ENCODE measurements around the gene COQ8B. TPM values are rescaled to one million over a fixed set of nuclear protein-coding genes. Genes with fewer than 3 reads are reported as not detected.

The COQ8B gene
- total RNA-seq, 1 experiment from 2014 or later = 57.7 TPM

DNA sequence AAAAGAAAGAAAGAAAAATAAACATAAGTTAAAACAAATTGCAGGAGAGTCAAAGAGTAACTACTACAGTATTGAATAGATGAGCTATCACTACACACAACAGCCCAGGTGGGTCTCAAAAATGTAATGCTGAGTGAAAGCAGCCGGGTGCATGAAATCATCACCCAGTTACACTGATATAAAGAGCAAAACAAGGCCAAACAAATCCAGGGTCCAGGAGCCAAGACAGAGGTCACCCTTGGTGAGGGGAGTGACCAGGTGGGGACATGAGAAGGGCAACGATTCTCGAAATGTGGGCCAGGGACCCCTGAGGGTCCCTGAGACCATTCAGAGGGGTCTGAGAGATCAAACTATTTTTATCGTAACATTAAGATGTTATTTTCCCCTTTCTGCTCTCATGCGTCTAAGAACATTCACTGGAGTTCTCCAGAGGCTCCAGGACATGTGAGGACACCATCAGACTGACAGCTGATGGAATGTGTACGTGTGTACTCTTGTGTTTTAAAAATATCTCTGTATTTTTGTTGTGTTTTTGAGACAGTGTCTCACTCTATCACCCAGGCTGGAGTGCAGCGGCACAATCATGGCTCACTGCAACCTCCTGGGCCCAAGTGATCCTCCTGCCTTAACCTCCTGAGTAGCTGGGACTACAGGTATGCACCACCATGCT lies 10.6 kb downstream of the COQ8B start:
- no peaks in the 10 kb centered on the region for H3K79me2 ChIP-seq (ENCODE audit: low read depth)
- no peaks in the 10 kb centered on the region for H4K20me1 ChIP-seq (ENCODE audit: insufficient read depth)
- no peak overlapping the region for H3K4me3 ChIP-seq
- intact Hi-C loops (cut with micrococcal nuclease; ENCODE audit: unreplicated experiment) = no loop called here
- no peaks in the 10 kb centered on the region for H3K9me3 ChIP-seq (ENCODE audit: insufficient read depth, low read depth)
- TF ChIP-seq EZH2 (IDR thresholded peaks at IDR 0.05; ENCODE audit: low read depth) = no peak
- TF ChIP-seq, protein P1, sequence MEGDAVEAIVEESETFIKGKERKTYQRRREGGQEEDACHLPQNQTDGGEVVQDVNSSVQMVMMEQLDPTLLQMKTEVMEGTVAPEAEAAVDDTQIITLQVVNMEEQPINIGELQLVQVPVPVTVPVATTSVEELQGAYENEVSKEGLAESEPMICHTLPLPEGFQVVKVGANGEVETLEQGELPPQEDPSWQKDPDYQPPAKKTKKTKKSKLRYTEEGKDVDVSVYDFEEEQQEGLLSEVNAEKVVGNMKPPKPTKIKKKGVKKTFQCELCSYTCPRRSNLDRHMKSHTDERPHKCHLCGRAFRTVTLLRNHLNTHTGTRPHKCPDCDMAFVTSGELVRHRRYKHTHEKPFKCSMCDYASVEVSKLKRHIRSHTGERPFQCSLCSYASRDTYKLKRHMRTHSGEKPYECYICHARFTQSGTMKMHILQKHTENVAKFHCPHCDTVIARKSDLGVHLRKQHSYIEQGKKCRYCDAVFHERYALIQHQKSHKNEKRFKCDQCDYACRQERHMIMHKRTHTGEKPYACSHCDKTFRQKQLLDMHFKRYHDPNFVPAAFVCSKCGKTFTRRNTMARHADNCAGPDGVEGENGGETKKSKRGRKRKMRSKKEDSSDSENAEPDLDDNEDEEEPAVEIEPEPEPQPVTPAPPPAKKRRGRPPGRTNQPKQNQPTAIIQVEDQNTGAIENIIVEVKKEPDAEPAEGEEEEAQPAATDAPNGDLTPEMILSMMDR (conservative IDR thresholded peaks at IDR 0.05) = no peak
- CTCF ChIA-PET = no interaction called here
- H3K9me2 ChIP-seq (ENCODE audit: insufficient read depth) = no peaks in the 10 kb centered on the region
- H3K27ac ChIP-seq = no peak overlapping the region
- H3K4me2 ChIP-seq = no peak overlapping the region
- POLR2A ChIA-PET (ENCODE audit: unreplicated experiment) = interaction anchor here (0.7 kb wide), 1 partner anchor 463 kb away, joined by 5 read pairs; no protein-coding TSS in a partner anchor
- DNase-seq = no peak
- H3K36me3 ChIP-seq (ENCODE audit: low read depth) = 0 out of 2 replicates have a peak, but pooled peaks cover 5% of the 10 kb centered on the region
- BruUV-seq (replicated peaks) = no TSS peak
- no peaks in the 10 kb centered on the region for H3K4me1 ChIP-seq (replicated peaks; ENCODE audit: insufficient read depth)
- H3F3A ChIP-seq (ENCODE audit: insufficient read depth, low read depth) = no peaks in the 10 kb centered on the region
- no peak overlapping the region for H2AFZ ChIP-seq
- H3K27me3 ChIP-seq (ENCODE audit: insufficient read depth, low read depth) = no peaks in the 10 kb centered on the region

DNA sequence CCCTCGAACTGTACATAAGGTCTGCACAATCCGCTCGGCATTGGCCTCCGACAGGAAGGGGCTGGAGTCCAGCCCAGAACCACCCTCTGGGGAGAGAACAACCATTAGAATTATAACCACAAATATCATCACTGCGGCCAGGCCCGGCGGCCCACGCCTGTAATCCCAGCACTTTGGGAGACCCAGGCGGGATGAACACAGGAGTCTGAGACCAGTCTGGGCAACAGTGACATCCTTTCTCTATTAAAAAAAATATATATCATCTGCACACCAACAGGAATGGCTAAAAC lies 11.4 kb downstream of the COQ8B start:
- Histone ChIP-seq H3K9me2 (ENCODE audit: insufficient read depth) (no peaks in the 10 kb centered on the region), H3K4me1 (replicated peaks; ENCODE audit: insufficient read depth) (no peaks in the 10 kb centered on the region), H3K4me2 (no peak overlapping the region), H3K27ac (no peak overlapping the region), H4K20me1 (ENCODE audit: insufficient read depth) (no peaks in the 10 kb centered on the region), H3K9me3 (ENCODE audit: insufficient read depth, low read depth) (no peaks in the 10 kb centered on the region), H3F3A (ENCODE audit: insufficient read depth, low read depth) (no peaks in the 10 kb centered on the region), H3K79me2 (ENCODE audit: low read depth) (no peaks in the 10 kb centered on the region), H3K36me3 (ENCODE audit: low read depth) (0 out of 2 replicates have a peak, but pooled peaks cover 5% of the 10 kb centered on the region), H3K4me3 (no peak overlapping the region), H3K27me3 (ENCODE audit: insufficient read depth, low read depth) (no peaks in the 10 kb centered on the region), H2AFZ (no peak overlapping the region)
- BruUV-seq (replicated peaks) = no TSS peak
- no peak for DNase-seq
- intact Hi-C loops (cut with micrococcal nuclease; ENCODE audit: unreplicated experiment) = no loop called here
- TF ChIP-seq, protein P1 (conservative IDR thresholded peaks at IDR 0.05) = no peak
- POLR2A ChIA-PET (ENCODE audit: unreplicated experiment) = no interaction called here
- CTCF ChIA-PET = no interaction called here

DNA sequence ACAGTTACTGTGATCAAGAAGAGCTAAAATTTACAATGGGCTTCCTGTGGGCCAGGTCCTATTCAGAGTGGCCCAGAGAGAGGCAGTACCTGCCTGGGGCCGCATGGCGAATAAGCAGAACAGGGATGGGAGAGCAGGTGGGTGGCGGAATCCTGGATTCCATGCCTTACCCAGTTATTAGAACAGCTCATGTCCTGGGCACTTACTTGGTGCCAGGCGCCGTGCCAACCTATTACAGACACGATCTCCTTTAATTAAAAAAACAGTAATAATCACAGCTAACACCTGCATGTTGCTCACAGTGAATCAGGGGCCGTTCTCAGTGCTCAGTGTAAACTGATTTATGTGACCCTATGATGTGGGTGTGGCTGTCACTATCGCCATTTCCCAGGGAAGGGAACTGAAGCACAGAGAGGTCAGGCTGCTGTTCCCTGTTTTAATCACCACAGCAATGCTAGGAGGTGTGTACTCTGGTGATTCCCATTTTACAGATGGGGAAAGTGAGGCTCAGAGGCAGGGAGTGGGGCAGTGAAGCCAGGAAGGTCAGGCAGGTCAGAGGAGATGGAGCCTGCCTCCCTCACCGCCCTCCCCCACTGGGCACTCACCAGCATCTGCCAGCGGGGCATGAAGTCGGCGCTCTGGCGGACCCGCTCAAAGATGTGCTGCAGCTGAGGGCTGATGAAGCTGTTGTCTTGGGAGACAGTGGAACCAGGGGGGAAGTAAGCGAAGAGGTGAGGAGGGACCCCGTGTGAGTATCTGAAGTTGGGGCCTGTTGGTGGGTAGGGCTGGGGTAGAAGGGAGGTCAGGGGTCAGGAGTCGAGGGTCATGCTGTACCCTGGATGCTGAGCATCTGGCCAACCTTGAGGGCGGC lies 12.0 kb downstream of the COQ8B start:
- Histone ChIP-seq H3K9me2 (ENCODE audit: insufficient read depth) (no peaks in the 10 kb centered on the region), H3K4me1 (replicated peaks; ENCODE audit: insufficient read depth) (no peaks in the 10 kb centered on the region), H3K27me3 (ENCODE audit: insufficient read depth, low read depth) (no peaks in the 10 kb centered on the region), H2AFZ (no peak overlapping the region), H3K9me3 (ENCODE audit: insufficient read depth, low read depth) (no peaks in the 10 kb centered on the region), H3K27ac (no peak overlapping the region), H3F3A (ENCODE audit: insufficient read depth, low read depth) (no peaks in the 10 kb centered on the region), H3K36me3 (ENCODE audit: low read depth) (0 out of 2 replicates have a peak, but pooled peaks cover 5% of the 10 kb centered on the region), H3K79me2 (ENCODE audit: low read depth) (no peaks in the 10 kb centered on the region), H3K4me3 (no peak overlapping the region), H3K4me2 (no peak overlapping the region), H4K20me1 (ENCODE audit: insufficient read depth) (no peaks in the 10 kb centered on the region)
- no TSS peak for BruUV-seq (replicated peaks)
- intact Hi-C loops (cut with micrococcal nuclease; ENCODE audit: unreplicated experiment) = no loop called here
- DNase-seq = no peak
- ChIA-PET POLR2A (ENCODE audit: unreplicated experiment) (no interaction called here), CTCF (no interaction called here)
- no peak for TF ChIP-seq EZH2 (IDR thresholded peaks at IDR 0.05; ENCODE audit: low read depth)
- TF ChIP-seq, protein P1 (conservative IDR thresholded peaks at IDR 0.05) = no peak
